Right ventricle myocardium superior (tissue), 1 donor: ENCODE data around the gene LCAT. TPM values are rescaled to one million over a fixed set of nuclear protein-coding genes. Genes with fewer than 3 reads are reported as not detected.
A peak's percentile ranks its signal among the peaks of the same experiment; 100 is the strongest.
"Not testable (repeated sequence)": the region's sequence is repeated elsewhere in the genome, so short reads cannot be mapped to it uniquely, and the experiment has no call there.

Experiments used
- ATAC-seq: fragments of 200-7000 bp; cut with Tn5 transposase; one replicate; pipeline ENCODE4 v1.9.1; 2020; ENCODE audit warnings: mild to moderate bottlenecking; ENCODE audit not compliant: poor library complexity
- DNase-seq: peaks from one replicate; pipeline ENCODE4 v3.0.0-alpha.2; 2020
- intact Hi-C: fragments of 100-400 bp; cut with DNase I; formaldehyde crosslinking; loops from one replicate; pipeline ENCODE4 v1.11.2; 2022
- long read RNA-seq: library from polyadenylated mRNA; unstranded; transcript quantifications from one replicate; pipeline ENCODE4 v2.0.0, GENCODE V29; 2021
- total RNA-seq: library from RNA; stranded (reverse); fragmentation: NEBNext Ultra II Directional; extraction: Animal tissue kit (Norgen Biotek cat#: 25700); gene quantifications from one replicate; pipeline ENCODE4 v1.2.1, GENCODE V29; 2021
- donor health status: DM: no; HTN: yes; CAD: no; lungs with severe emphysema.

The LCAT gene
- 21.4 TPM for total RNA-seq
- long read RNA-seq, transcript LCAT-204 (5 exons, 1,240 nt), result major isoform, 22 of 26 reads
- long read RNA-seq, partial matches to known transcripts, result 2 of 26 reads
- long read RNA-seq, other reads (novel, unspliced or antisense), result 1 of 26 reads

GRCh38 chr16:67943619-67944504 is at the start of gene LCAT:
TSS of gene LCAT (minus strand) at chr16:67944120. CDS start at chr16:67944101, 19 bp downstream.
- DNase-seq (peak; percentile 86), ATAC-seq (peak; percentile 65)
- intact Hi-C loops, result no loop called here

GRCh38 chr16:67993207-67994039 is 49.5 kb upstream of the LCAT start:
- peak; percentile 92 for DNase-seq
- intact Hi-C loops, result no loop called here
- ATAC-seq, result peak; percentile 96

- ATAC-seq (peak; percentile 9), DNase-seq (no peak)
- intact Hi-C loops, result no loop called here
Measured at GRCh38 chr16:67992661-67993206, 48.8 kb upstream of the LCAT start.

GRCh38 chr16:67990018-67990386 is 46.1 kb upstream of the LCAT start:
- DNase-seq (no peak), ATAC-seq (no peak)
- intact Hi-C loops, result no loop called here

- intact Hi-C loops, result no loop called here
Measured at GRCh38 chr16:67989322-67990017, 45.5 kb upstream of the LCAT start.

GRCh38 chr16:67988675-67989074 is 44.8 kb upstream of the LCAT start:
- ATAC-seq, result no peak
- intact Hi-C loops, result no loop called here

More at GRCh38 chr16:67989322-67990017, 45.5 kb upstream of the LCAT start:
- no peak for ATAC-seq
- DNase-seq, result no peak

GRCh38 chr16:67987460-67988160 is 43.7 kb upstream of the LCAT start:
- DNase-seq, result no peak
- ATAC-seq, result peak; percentile 40
- intact Hi-C loops, result no loop called here

More at GRCh38 chr16:67988675-67989074, 44.8 kb upstream of the LCAT start:
- DNase-seq, result no peak

GRCh38 chr16:67986949-67987348 is 43.0 kb upstream of the LCAT start:
- ATAC-seq (no peak), DNase-seq (no peak)
- intact Hi-C loops, result no loop called here

- ATAC-seq (no peak), DNase-seq (no peak)
- intact Hi-C loops, result no loop called here
Measured at GRCh38 chr16:67982011-67982696, 38.2 kb upstream of the LCAT start.

GRCh38 chr16:67979955-67980678 is 36.2 kb upstream of the LCAT start, which contains the start of gene DPEP3:
TSS of gene DPEP3 (minus strand) at chr16:67980499. CDS start at chr16:67980380, 119 bp downstream.
- ATAC-seq, result no peak
- intact Hi-C loops, result no loop called here
- no peak for DNase-seq

- DNase-seq (no peak), ATAC-seq (peak; percentile 52)
- intact Hi-C loops, result no loop called here
Measured at GRCh38 chr16:67977469-67978227, 33.7 kb upstream of the LCAT start.

GRCh38 chr16:67977005-67977404 is 33.1 kb upstream of the LCAT start:
- intact Hi-C loops, result no loop called here
- no peak for DNase-seq
- no peak for ATAC-seq

GRCh38 chr16:67976205-67976604 is 32.3 kb upstream of the LCAT start:
- intact Hi-C loops, result no loop called here
- ATAC-seq (no peak), DNase-seq (no peak)

- DNase-seq (no peak), ATAC-seq (no peak)
- intact Hi-C loops, result no loop called here
Measured at GRCh38 chr16:67975321-67976105, 31.6 kb upstream of the LCAT start.

GRCh38 chr16:67972285-67972684 is 28.4 kb upstream of the LCAT start:
- DNase-seq, intact Hi-C loops, ATAC-seq: not testable (repeated sequence)
